ENCODE measurements around the gene POLE.

POLE gene

GRCh38 chr12:132648616-132649225, 38.4 kb downstream of the POLE start:
- DNase-seq: no peak

GRCh38 chr12:132647858-132648257, 39.3 kb downstream of the POLE start:
- DNase-seq: no peak

GRCh38 chr12:132646850-132647249, 40.3 kb downstream of the POLE start:
- no peak for DNase-seq

GRCh38 chr12:132642846-132643835, 44.0 kb downstream of the POLE start:
- DNase-seq: no peak

GRCh38 chr12:132641811-132642650, 45.1 kb downstream of the POLE start:
- DNase-seq: no peak

GRCh38 chr12:132640936-132641335, 46.2 kb downstream of the POLE start:
- DNase-seq: no peak

- no peak for DNase-seq
Measured at GRCh38 chr12:132639956-132640520, 47.1 kb downstream of the POLE start.

- DNase-seq: no peak
Measured at GRCh38 chr12:132638541-132639408, 48.4 kb downstream of the POLE start.

- no peak for DNase-seq
Measured at GRCh38 chr12:132637811-132638210, 49.3 kb downstream of the POLE start.

- DNase-seq: no peak
Measured at GRCh38 chr12:132635076-132635955, 51.8 kb downstream of the POLE start.

- DNase-seq: no peak
Measured at GRCh38 chr12:132634411-132634990, 52.6 kb downstream of the POLE start.

- DNase-seq: no peak
Measured at GRCh38 chr12:132633901-132634300, 53.2 kb downstream of the POLE start.

GRCh38 chr12:132633398-132633797, 53.7 kb downstream of the POLE start:
- DNase-seq: no peak

GRCh38 chr12:132632521-132633228, 54.5 kb downstream of the POLE start:
- no peak for DNase-seq

GRCh38 chr12:132631666-132632065, 55.5 kb downstream of the POLE start:
- no peak for DNase-seq

- DNase-seq: no peak
Measured at GRCh38 chr12:132630672-132631071, 56.5 kb downstream of the POLE start.

- DNase-seq: no peak
Measured at GRCh38 chr12:132629330-132629729, 57.8 kb downstream of the POLE start.

- DNase-seq: no peak
Measured at GRCh38 chr12:132625731-132626430, 61.3 kb downstream of the POLE start.

Data from bone marrow (tissue), 2 donors.